Measurements from ENCODE around the gene PRPF39. TPM values are rescaled to one million over a fixed set of nuclear protein-coding genes. Genes with fewer than 3 reads are reported as not detected.

The PRPF39 gene
- total RNA-seq, 1 experiment from 2014 or later: 59.8 TPM

GRCh38 chr14:45065540-45065939 lies 18.4 kb upstream of the PRPF39 start:
- Histone ChIP-seq H3K4me1 (ENCODE audit: insufficient read depth, low read length) (no peaks in the 10 kb centered on the region), H3K23ac (ENCODE audit: insufficient read length, low read depth, low read length) (no peak overlapping the region), H3K9me3 (ENCODE audit: control insufficient read depth, low read depth, low read length) (no peaks in the 10 kb centered on the region), H4K8ac (replicated peaks; ENCODE audit: insufficient read length, low read depth, low read length) (no peak overlapping the region), H3K4ac (ENCODE audit: low read depth, low read length) (no peak overlapping the region), H3K27ac (ENCODE audit: insufficient read length, low read depth, low read length) (no peak overlapping the region), H2BK20ac (ENCODE audit: low read depth, low read length, poor library complexity, severe bottlenecking) (no peak overlapping the region), H2BK5ac (ENCODE audit: insufficient read length, low read length) (no peak overlapping the region), H2BK15ac (ENCODE audit: low read depth, low read length) (no peak overlapping the region), H2BK12ac (ENCODE audit: insufficient read length, low read depth, low read length) (no peak overlapping the region), H2BK120ac (ENCODE audit: low read depth, low read length, poor library complexity, severe bottlenecking) (no peak overlapping the region), H4K20me1 (ENCODE audit: control insufficient read depth, insufficient read depth, insufficient read length) (no peaks in the 10 kb centered on the region), H3T11ph (ENCODE audit: low read length) (no peak overlapping the region), H4K5ac (ENCODE audit: insufficient read length, low read depth, low read length) (no peak overlapping the region), H3K4me2 (ENCODE audit: insufficient read depth, insufficient read length, low read length) (no peak overlapping the region), H4K91ac (ENCODE audit: insufficient read length, low read depth, low read length) (no peak overlapping the region), H3K56ac (ENCODE audit: insufficient read length, low read depth, low read length) (no peak overlapping the region), H3K9ac (ENCODE audit: extremely low read depth, insufficient read length, low read length) (no peak overlapping the region), H3K23me2 (ENCODE audit: insufficient read length, low read depth, low read length, poor library complexity, severe bottlenecking) (no peaks in the 10 kb centered on the region), H3K79me1 (ENCODE audit: insufficient read depth, low read depth, low read length, poor library complexity, severe bottlenecking) (no peaks in the 10 kb centered on the region), H3K27me3 (ENCODE audit: insufficient read depth, low read length) (no peaks in the 10 kb centered on the region), H2AFZ (ENCODE audit: low read length) (no peak overlapping the region), H3K14ac (ENCODE audit: insufficient read depth, low read length) (no peak overlapping the region), H2AK5ac (ENCODE audit: insufficient read length, low read length) (no peak overlapping the region), H3K18ac (ENCODE audit: insufficient read length, low read depth, low read length) (no peak overlapping the region), H3K79me2 (ENCODE audit: insufficient read depth, low read length) (no peaks in the 10 kb centered on the region)
- WGBS (ENCODE audit: extremely low coverage, insufficient read length, low lambda C conversion rate): no CpG with 5 or more reads among the region's 3 CpGs
- Mint-ChIP-seq H3K4me3 (no peak overlapping the region), H3K4me1 (no peaks in the 10 kb centered on the region), H3K36me3 (ENCODE audit: insufficient read depth in 1 of 3, low read depth in 3 of 3) (peaks cover 2 to 9% (median 3%) of the 10 kb centered on the region in 3 experiments; a peak in 4 of 7 replicates), H3K27ac (no peak overlapping the region), H3K27me3 (ENCODE audit: low read depth) (no peaks in the 10 kb centered on the region), H3K9me3 (no peaks in the 10 kb centered on the region)
- DNase-seq: no peak
- TF ChIP-seq CTCF (conservative IDR thresholded peaks at IDR 0.05): no peak

Measured in H9 (cell line).